Activated naive CD8-positive, alpha-beta T cell treated with anti-CD3 and anti-CD28 coated beads, Interleukin-2, amount 10 ng/mL, durations not matched to agents 7 days and 5 days (primary cell): ENCODE measurements around the gene FRMD8. TPM values are rescaled to one million over a fixed set of nuclear protein-coding genes. Genes with fewer than 3 reads are reported as not detected.

Experiments
- ATAC-seq: fragments of 150-1000 bp; cut with Tn5 transposase; one replicate; pipeline ENCODE4 v1.10.0; 2021; ENCODE audit warnings: low read depth, moderate library complexity
- POLR2A ChIA-PET: fragments of 350-600 bp; sonication (Branson Sonifier 250); formaldehyde crosslinking; loops from one replicate; lab custom pipeline; 2021; ENCODE audit warnings: antibody characterized with exemption; lab: Charles Lee
- DNase-seq: peaks from one replicate; pipeline ENCODE4 v3.0.0; 2021
- H3K27ac Mint-ChIP-seq: one replicate; pipeline ENCODE4 v1.8.0; 2022; ENCODE audit warnings: mild to moderate bottlenecking, mixed read lengths
- H3K27me3 Mint-ChIP-seq: one replicate; pipeline ENCODE4 v1.8.0; 2022; ENCODE audit warnings: mild to moderate bottlenecking, moderate library complexity, mixed read lengths
- H3K36me3 Mint-ChIP-seq: one replicate; pipeline ENCODE4 v1.8.0; 2021; ENCODE audit warnings: mild to moderate bottlenecking, mixed read lengths
- H3K4me1 Mint-ChIP-seq: one replicate; pipeline ENCODE4 v1.8.0; 2021; ENCODE audit warnings: mixed read lengths
- H3K4me3 Mint-ChIP-seq: one replicate; pipeline ENCODE4 v1.8.0; 2022; ENCODE audit warnings: mild to moderate bottlenecking, moderate library complexity, mixed read lengths
- H3K9me3 Mint-ChIP-seq: one replicate; pipeline ENCODE4 v1.8.0; 2021; ENCODE audit warnings: mixed read lengths
- total RNA-seq, 2 experiments: library from RNA; stranded (reverse); gene quantifications; one replicate each; pipeline ENCODE4 v1.2.3, GENCODE V29; 2021

FRMD8 gene
- total RNA-seq, 2 experiments from 2014 or later, result 51.5 to 55.4 TPM

DNA sequence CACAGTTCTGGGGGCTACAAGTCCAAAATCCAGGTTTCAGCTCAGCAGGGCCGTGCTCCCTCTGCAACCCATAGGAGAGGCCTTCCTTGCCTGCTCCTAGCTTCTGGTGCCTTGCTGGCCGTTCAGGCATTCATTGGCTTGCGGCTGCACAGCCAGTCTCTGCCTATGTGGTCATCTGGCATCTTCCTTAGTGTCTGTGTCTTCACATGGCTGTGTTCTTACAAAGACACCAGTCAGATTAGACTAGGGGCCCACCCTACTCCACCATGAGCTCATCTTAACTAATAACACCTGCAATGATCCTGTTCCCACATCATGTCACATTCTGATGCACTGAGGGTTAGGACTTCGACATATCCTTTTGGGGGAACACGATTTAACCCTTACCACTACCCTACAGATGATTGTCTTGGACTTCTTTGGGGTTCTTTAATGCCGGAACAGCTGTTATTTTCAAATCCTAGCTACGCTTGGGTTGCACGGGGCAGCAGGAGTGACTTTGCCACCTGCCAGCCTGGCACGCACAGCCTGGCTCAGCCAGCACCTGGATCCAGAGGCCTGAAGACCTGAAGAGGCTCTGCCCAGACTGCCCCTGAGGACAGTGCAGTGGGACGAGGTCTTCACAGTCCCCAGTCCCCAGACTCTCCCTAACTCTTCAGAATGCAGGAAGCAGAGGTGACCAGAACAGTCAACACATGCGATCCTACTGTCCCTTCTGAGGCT is 28.5 kb downstream of the FRMD8 start:
- Mint-ChIP-seq H3K4me3 (no peak overlapping the region), H3K9me3 (no peaks in the 10 kb centered on the region), H3K27me3 (no peaks in the 10 kb centered on the region), H3K36me3 (peaks cover 3% of the 10 kb centered on the region), H3K4me1 (peaks cover 32% of the 10 kb centered on the region), H3K27ac (peak overlapping the region; percentile 15)
- POLR2A ChIA-PET, result interaction anchor here (1.0 to 19.6 kb wide), 6 partner anchors 10 to 85 kb away, joined by 3 to 2884 read pairs (median 77); partner anchors contain the start of genes DPF2, FRMD8 and MALAT1
- ATAC-seq (no peak), DNase-seq (peak; percentile 28)

DNA sequence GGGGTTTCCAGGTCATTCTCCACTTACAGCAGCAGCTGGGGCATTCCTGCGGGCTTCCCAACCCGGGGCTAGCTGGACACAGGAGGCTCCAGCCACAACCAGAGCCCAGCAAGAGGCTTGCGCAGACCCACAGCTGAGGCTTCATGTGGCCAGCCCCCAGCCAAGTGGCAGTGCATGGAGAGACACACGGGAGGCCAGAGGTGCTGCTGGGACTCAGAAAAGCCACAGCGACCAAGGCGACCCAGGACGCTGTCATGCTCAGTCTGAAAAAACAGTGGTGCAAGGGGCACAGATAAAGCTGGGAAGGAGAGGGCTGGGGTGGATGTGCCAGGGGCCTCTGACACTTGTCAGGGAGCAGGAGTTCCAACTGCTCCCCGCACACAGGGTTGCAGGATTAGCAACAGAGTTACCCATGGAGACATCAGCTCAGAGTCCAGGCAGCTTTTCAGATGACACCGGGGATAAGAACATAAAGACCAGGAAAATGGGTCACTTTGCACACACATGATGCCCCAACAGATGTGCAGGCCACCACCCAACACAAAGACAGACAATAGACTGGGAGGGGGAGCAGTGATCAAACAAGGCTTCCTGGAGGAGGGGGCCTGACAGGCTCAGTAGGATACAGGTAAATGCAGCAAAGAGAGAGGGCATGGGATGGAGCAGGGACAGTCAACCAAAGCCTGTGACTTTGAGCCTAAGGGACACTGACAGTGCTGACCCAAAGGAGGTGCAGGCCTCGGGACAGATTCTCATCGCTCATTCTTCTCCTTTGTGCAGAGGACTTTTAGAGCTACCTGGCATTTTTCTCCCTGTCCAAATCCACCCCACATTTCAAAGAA is 29.3 kb downstream of the FRMD8 start:
- peaks cover 36% of the 10 kb centered on the region for H3K4me1 Mint-ChIP-seq
- H3K27me3 Mint-ChIP-seq, result no peaks in the 10 kb centered on the region
- POLR2A ChIA-PET, result interaction anchor here (0.5 to 19.6 kb wide), 13 partner anchors 11 to 151 kb away, joined by 3 to 2884 read pairs (median 9); partner anchors contain the start of genes DPF2, FRMD8 and MALAT1
- H3K36me3 Mint-ChIP-seq, result peaks cover 3% of the 10 kb centered on the region
- no peak for ATAC-seq
- DNase-seq, result peak; percentile 27
- peak overlapping the region; percentile 100 for H3K27ac Mint-ChIP-seq
- no peaks in the 10 kb centered on the region for H3K9me3 Mint-ChIP-seq
- peak overlapping the region; percentile 100 for H3K4me3 Mint-ChIP-seq

DNA sequence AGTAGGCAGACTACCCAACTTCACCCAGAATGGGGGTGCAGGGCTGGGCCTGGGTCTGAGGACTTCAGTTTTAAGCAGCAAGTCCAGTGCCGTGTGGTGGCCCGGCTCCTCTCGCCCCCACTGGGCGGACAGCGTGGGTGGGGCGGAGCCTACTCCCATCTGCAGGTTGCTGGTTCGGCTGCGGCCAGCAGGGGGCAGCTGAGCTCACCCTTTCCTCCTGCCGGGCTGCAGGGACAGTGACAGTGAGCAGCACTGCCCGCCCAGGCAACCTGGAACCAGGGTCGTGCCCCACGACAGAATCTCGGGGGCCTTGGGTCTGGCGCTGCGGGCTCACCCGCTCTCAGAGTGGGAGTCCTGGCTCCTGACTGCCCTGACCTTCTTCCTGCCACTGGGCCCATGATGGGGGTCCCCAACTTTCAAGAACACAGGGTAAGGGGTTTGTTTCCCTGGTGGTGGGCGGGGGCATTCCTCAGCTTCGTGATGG is 29.9 kb downstream of the FRMD8 start:
- H3K4me1 Mint-ChIP-seq, result peaks cover 41% of the 10 kb centered on the region
- POLR2A ChIA-PET, result interaction anchor here (0.5 to 19.6 kb wide), 13 partner anchors 11 to 151 kb away, joined by 3 to 2884 read pairs (median 9); partner anchors contain the start of genes FRMD8, MALAT1 and SLC25A45
- DNase-seq, result peak; percentile 95
- peaks cover 3% of the 10 kb centered on the region for H3K36me3 Mint-ChIP-seq
- ATAC-seq, result peak; percentile 25
- H3K27me3 Mint-ChIP-seq, result no peaks in the 10 kb centered on the region
- H3K4me3 Mint-ChIP-seq, result peak overlapping the region; percentile 100
- H3K9me3 Mint-ChIP-seq, result no peaks in the 10 kb centered on the region
- H3K27ac Mint-ChIP-seq, result peak overlapping the region; percentile 100

DNA sequence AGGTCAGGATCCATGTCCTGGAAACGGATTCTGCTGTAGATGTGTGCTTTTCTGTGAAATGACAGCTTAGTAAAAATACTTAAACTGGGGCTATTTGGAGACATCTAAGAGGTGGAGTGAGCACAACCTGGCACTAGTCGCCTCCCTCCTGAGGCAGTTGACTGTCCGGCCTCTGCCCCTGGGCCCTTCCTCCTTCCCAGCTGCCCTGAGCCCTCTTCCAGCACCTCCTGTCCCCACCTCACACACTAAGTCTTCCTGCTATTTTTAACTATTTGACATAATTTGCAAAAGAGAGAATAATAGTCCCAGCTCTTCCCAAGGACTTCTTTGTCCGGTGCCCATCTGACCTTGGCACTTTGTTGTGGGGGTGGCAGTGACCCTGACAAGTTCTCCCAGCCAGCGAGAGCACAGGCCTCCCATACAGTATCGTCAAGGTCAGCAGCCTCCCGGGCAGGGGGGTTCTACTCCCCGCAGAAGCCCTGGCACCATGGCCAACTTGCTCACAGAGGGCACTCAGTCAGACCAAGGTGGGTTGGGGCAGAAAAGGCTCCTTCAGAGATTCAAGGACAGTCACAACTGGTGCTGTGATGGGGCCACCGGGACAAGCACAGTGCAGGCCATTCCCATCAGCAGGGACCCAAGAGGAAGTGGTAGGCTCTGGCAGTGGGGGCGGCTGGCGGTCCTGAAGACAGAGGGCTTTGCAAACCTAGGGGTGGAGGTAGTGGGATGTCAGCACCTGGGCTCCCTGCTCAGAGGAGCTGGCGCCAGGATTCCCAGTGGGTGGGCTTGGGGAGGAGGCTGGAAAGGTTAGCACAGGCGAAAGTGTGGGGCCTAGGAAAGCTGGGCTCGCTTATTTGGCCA is 30.6 kb downstream of the FRMD8 start:
- H3K4me1 Mint-ChIP-seq, result peaks cover 41% of the 10 kb centered on the region
- POLR2A ChIA-PET, result interaction anchor here (0.5 to 19.6 kb wide), 15 partner anchors 10 to 556 kb away, joined by 3 to 2884 read pairs (median 7); partner anchors contain the start of genes DPF2, FRMD8, MALAT1 and SLC25A45
- H3K4me3 Mint-ChIP-seq, result peak overlapping the region; percentile 100
- no peaks in the 10 kb centered on the region for H3K9me3 Mint-ChIP-seq
- peaks cover 3% of the 10 kb centered on the region for H3K36me3 Mint-ChIP-seq
- no peaks in the 10 kb centered on the region for H3K27me3 Mint-ChIP-seq
- ATAC-seq (no peak), DNase-seq (peak; percentile 68)
- H3K27ac Mint-ChIP-seq, result peak overlapping the region; percentile 100

DNA sequence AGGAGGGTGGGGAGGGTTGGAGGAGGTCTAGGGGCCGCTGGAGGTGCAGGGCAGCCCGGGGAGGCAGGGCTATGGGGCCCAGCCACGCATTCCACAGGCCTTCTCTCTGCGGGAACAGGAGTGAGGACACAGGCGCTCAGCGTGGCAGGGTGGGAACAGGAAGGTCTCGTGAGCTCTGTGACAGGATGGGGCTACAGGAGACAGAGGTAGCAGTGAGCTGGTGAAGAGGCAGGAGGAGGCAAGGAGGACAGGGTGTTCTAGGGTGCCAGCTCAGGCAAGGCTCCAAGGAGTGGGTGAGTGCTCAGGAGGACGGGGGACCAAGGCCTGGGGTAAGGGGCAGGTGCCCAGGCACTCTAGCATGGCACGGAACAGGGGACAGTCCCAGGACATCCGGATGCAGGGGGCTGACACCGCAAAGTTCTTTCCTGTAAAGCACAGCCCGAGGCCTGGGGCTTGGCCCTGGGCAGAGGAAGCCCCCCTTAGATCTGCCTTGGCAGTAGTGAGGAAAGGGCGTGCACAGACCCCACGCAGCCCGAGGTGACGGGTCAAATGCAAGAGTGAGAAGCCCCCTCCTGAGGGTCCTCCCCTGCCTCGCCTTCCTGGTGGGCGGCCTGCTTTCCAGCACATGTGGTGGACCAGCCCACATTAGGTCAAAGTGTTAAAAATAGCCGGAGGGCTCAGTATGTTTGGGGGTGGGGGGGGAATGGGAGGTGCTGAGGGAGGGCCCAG is 31.4 kb downstream of the FRMD8 start:
- DNase-seq (peak; percentile 69), ATAC-seq (peak; percentile 3)
- H3K9me3 Mint-ChIP-seq, result no peaks in the 10 kb centered on the region
- peaks cover 45% of the 10 kb centered on the region for H3K4me1 Mint-ChIP-seq
- peak overlapping the region; percentile 100 for H3K4me3 Mint-ChIP-seq
- H3K27ac Mint-ChIP-seq, result peak overlapping the region; percentile 100
- peaks cover 5% of the 10 kb centered on the region for H3K36me3 Mint-ChIP-seq
- peaks cover under 1% of the 10 kb centered on the region for H3K27me3 Mint-ChIP-seq
- POLR2A ChIA-PET, result interaction anchor here (0.5 to 19.6 kb wide), 16 partner anchors 10 to 558 kb away, joined by 3 to 2884 read pairs (median 7); partner anchors contain the start of genes DPF2, FRMD8, MALAT1 and SLC25A45

DNA sequence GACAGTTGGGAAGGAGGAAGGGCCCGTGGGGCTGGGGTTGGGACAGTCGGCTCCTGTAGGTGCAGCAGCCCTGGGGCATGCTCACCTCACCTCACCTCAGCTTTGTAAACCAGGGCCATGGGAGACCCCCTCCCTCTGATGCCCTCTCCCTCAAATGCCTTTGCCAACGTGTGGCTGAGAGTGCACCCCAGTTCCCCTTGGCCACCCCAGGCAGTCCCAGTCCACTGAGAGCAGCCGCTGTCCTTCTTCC is 31.9 kb downstream of the FRMD8 start:
- ATAC-seq (no peak), DNase-seq (no peak)
- Mint-ChIP-seq H3K36me3 (peaks cover 8% of the 10 kb centered on the region), H3K4me3 (peak overlapping the region; percentile 100), H3K4me1 (peaks cover 46% of the 10 kb centered on the region), H3K27me3 (peaks cover 2% of the 10 kb centered on the region), H3K27ac (peak overlapping the region; percentile 100), H3K9me3 (no peaks in the 10 kb centered on the region)
- POLR2A ChIA-PET, result interaction anchor here (1.0 to 19.6 kb wide), 13 partner anchors 9 to 899 kb away, joined by 3 to 2884 read pairs (median 6); partner anchors contain the start of genes DPF2, MALAT1 and SLC25A45

DNA sequence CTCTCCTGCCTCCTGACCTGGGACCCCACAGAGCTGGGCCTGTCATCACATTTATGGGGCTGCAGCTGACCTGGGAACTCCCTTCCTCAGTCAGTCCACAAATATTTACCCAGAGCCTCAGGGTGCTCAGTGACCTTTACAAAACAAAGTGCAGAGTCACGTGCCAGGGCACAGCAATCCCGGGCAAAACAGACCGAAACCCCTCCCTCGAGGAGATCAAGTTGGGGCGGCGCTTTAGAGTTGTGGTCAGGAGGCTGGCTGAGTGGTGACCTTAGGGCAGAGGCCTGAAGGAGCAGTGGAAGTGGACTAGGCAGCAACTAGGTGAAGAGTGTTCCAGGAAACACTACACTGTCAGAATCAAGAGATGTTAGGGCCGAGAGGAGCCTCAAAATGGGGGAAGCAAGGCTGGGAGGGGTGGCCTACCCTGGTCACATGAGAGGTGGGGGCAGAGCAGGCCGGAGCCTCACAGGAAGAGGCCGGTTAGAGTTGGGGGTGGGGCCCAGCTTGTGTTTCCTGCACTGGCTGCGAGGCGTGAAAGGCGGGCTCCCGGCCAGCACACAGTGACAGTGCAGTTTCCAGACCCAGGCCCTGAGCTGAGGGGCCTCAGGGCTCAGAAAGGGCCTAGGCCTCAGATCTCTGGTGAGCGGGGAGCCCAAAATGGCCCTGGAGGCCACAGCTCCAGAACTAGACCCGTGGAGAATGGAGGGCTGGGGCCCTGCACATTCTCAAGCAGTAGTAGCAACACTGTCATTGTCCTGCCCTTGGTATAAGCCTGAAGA is 32.4 kb downstream of the FRMD8 start:
- peak; percentile 39 for ATAC-seq
- POLR2A ChIA-PET, result interaction anchor here (0.7 to 19.6 kb wide), 20 partner anchors 9 to 899 kb away, joined by 3 to 2884 read pairs (median 5); partner anchors contain the start of genes DPF2, FAM89B, FRMD8 and MALAT1
- peaks cover 46% of the 10 kb centered on the region for H3K4me1 Mint-ChIP-seq
- H3K9me3 Mint-ChIP-seq, result no peaks in the 10 kb centered on the region
- H3K27me3 Mint-ChIP-seq, result peaks cover 2% of the 10 kb centered on the region
- peaks cover 13% of the 10 kb centered on the region for H3K36me3 Mint-ChIP-seq
- H3K27ac Mint-ChIP-seq, result peak overlapping the region; percentile 100
- peak; percentile 86 for DNase-seq
- H3K4me3 Mint-ChIP-seq, result peak overlapping the region; percentile 100

DNA sequence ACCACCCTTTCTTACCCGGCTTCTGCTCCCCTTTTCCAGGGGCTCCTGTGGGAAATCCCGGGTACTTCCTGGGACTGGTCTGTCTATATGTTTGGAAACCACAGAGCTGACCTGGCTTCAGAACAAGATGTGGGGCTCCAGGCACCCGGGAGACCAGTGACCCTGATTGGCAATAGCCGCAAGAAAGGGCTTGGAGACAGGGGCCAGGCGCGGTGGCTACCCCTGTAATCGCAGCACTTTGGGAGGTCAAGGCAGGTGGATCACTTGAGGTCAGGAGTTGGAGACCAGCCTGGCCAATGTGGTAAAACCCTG is 33.0 kb downstream of the FRMD8 start:
- Mint-ChIP-seq H3K27me3 (peaks cover 2% of the 10 kb centered on the region), H3K4me3 (peak overlapping the region; percentile 100), H3K27ac (peak overlapping the region; percentile 100), H3K9me3 (no peaks in the 10 kb centered on the region), H3K4me1 (peaks cover 48% of the 10 kb centered on the region), H3K36me3 (peaks cover 19% of the 10 kb centered on the region)
- ATAC-seq (no peak), DNase-seq (no peak)
- POLR2A ChIA-PET, result interaction anchor here (0.6 to 19.6 kb wide), 22 partner anchors 8 to 898 kb away, joined by 3 to 2884 read pairs (median 4); partner anchors contain the start of genes DPF2, FAM89B, FRMD8 and MALAT1

DNA sequence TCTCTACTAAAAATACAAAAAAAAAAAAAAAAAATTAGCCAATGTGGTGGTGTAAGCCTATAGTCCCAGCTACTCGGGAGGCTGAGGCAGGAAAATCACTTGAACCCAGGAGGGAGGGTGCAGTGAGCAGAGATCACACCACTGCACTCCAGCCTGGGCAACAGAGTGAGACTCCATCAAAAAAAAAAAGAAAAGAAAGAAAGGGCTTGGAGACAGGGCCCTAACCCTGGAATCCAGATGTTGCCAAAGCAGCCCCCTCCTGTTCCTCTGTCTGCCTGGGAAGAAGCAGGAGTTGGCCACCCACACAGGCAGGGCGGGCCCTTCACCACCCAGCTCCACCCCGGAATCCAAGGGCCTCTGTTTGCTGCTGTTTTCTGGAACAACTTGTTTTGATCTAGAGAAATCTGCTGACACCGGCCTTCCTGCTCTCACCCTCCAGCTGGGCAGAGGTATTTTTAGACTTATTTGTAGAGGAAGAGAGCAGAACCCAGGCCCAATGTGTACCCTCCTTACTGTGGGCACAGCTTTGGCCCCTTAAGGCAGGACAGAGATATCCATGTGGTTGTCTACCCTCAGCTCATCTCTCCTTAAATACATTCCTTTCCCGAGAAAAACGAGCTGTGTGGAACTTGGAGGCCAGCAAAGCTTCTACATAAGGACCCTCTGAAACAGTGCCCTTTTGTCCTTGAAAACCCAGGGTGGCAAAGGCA is 33.5 kb downstream of the FRMD8 start:
- H3K9me3 Mint-ChIP-seq, result no peaks in the 10 kb centered on the region
- POLR2A ChIA-PET, result interaction anchor here (0.6 to 19.6 kb wide), 21 partner anchors 7 to 302 kb away, joined by 3 to 2884 read pairs (median 5); partner anchors contain the start of genes FAM89B, FRMD8, MALAT1 and PCNX3
- H3K27ac Mint-ChIP-seq, result peak overlapping the region; percentile 100

DNA sequence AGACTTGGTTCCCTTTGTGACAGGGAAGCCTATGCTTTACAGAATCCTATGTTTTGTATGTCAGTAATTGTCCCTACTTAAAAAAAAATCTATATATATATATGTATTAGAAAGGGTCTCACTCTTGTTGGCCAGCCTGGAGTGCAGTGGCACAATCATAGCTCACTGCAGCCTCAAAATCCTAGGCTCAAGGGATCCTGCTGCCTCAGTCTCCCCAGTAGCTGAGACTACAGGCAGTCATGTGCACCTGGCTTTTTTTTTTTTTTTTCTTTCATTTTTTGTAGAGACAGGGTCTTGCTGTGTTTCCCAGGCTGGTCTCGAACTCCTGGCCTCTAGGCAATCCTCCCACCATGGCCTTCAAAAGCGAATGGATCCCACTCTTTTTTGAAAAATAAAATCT is 34.1 kb downstream of the FRMD8 start:
- Mint-ChIP-seq H3K4me1 (peaks cover 52% of the 10 kb centered on the region), H3K27me3 (peaks cover 2% of the 10 kb centered on the region), H3K9me3 (no peaks in the 10 kb centered on the region), H3K36me3 (peaks cover 29% of the 10 kb centered on the region), H3K27ac (peak overlapping the region; percentile 100), H3K4me3 (peak overlapping the region; percentile 100)
- peak; percentile 36 for DNase-seq
- no peak for ATAC-seq
- POLR2A ChIA-PET, result interaction anchor here (1.1 to 19.6 kb wide), 16 partner anchors 7 to 303 kb away, joined by 3 to 2884 read pairs (median 8); partner anchors contain the start of genes FRMD8, MALAT1, PCNX3 and RELA

More for the DNA sequence above, 33.5 kb downstream of the FRMD8 start:
- DNase-seq (peak; percentile 60), ATAC-seq (no peak)
- Mint-ChIP-seq H3K4me1 (peaks cover 49% of the 10 kb centered on the region), H3K4me3 (peak overlapping the region; percentile 100), H3K36me3 (peaks cover 24% of the 10 kb centered on the region), H3K27me3 (peaks cover 2% of the 10 kb centered on the region)
